Measurements from ENCODE around the gene MIX23. TPM values are rescaled to one million over a fixed set of nuclear protein-coding genes. Genes with fewer than 3 reads are reported as not detected.
A peak's percentile ranks its signal among the peaks of the same experiment; 100 is the strongest.

The MIX23 gene
- total RNA-seq, 1 donor from 2014 or later, result 46.6 TPM

DNA sequence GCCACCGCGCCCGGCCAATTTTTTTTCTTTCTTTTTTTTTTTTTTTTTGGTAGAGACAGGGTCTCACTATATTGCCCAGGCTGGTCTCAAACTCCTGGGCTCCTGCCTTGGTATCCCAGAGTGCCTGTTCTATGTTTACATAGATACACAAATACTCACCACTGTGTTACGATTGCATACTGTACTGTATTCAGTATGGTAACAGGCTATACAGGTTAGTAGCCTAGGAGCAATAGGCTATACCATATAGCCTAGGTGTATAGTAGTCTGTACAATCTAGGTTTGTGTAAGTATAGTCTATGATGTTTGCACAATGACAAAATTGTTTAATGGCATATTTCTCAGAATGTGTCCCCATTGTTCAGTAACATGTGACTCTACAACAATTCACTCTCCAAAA, 31.4 kb downstream of the MIX23 start:
- H3K4me3 Mint-ChIP-seq (ENCODE audit: unreplicated experiment), result no peak overlapping the region
- no peak overlapping the region for H3K4me3 ChIP-seq (ENCODE audit: insufficient read depth, low read depth, low read length)
- no peaks in the 10 kb centered on the region for H3K4me1 Mint-ChIP-seq (ENCODE audit: low read depth, unreplicated experiment)
- no peak overlapping the region for H3K27ac Mint-ChIP-seq (ENCODE audit: unreplicated experiment)
- H3K27me3 Mint-ChIP-seq (ENCODE audit: low read depth, unreplicated experiment), result no peaks in the 10 kb centered on the region
- H3K36me3 ChIP-seq (ENCODE audit: insufficient read depth, low read length), result no peaks in the 10 kb centered on the region
- DNase-seq (ENCODE audit: low read depth), result no peak
- TF ChIP-seq CTCF (IDR thresholded peaks at IDR 0.05; ENCODE audit: insufficient read depth, low read depth, low read length) (no peak), EZH2 (IDR thresholded peaks at IDR 0.05; ENCODE audit: insufficient read depth, low read length) (no peak)
- no peak overlapping the region for H3K27ac ChIP-seq (ENCODE audit: low read depth, low read length)
- FAIRE-seq, result no peak
- no peaks in the 10 kb centered on the region for H3K36me3 Mint-ChIP-seq (ENCODE audit: low read depth, unreplicated experiment)
- no peak overlapping the region for H2AFZ ChIP-seq (ENCODE audit: low read depth, low read length)
- H3K9me3 ChIP-seq (ENCODE audit: insufficient read depth, low read depth, low read length), result peaks cover 3% of the 10 kb centered on the region
- no peak overlapping the region for H3K4me2 ChIP-seq (ENCODE audit: low read length)
- no peaks in the 10 kb centered on the region for H3K27me3 ChIP-seq (ENCODE audit: insufficient read depth, low read length)
- H3K9ac ChIP-seq (ENCODE audit: low read length), result no peak overlapping the region
- H3K79me2 ChIP-seq (ENCODE audit: insufficient read depth, low read length), result no peaks in the 10 kb centered on the region
- H3K4me1 ChIP-seq (ENCODE audit: insufficient read depth, low read length), result no peaks in the 10 kb centered on the region
- H3K9me3 Mint-ChIP-seq (ENCODE audit: unreplicated experiment), result no peaks in the 10 kb centered on the region
- H4K20me1 ChIP-seq (ENCODE audit: insufficient read depth, low read length), result no peaks in the 10 kb centered on the region

GRCh38 chr3:122350814-122351418, 32.1 kb downstream of the MIX23 start:
- Histone ChIP-seq H3K4me2 (ENCODE audit: low read length) (peak overlapping the region; percentile 57), H3K9me3 (ENCODE audit: insufficient read depth, low read depth, low read length) (peaks cover 3% of the 10 kb centered on the region), H3K9ac (ENCODE audit: low read length) (no peak overlapping the region), H2AFZ (ENCODE audit: low read depth, low read length) (no peak overlapping the region), H3K4me1 (ENCODE audit: insufficient read depth, low read length) (no peaks in the 10 kb centered on the region), H3K4me3 (ENCODE audit: insufficient read depth, low read depth, low read length) (no peak overlapping the region), H4K20me1 (ENCODE audit: insufficient read depth, low read length) (no peaks in the 10 kb centered on the region), H3K27me3 (ENCODE audit: insufficient read depth, low read length) (no peaks in the 10 kb centered on the region), H3K27ac (ENCODE audit: low read depth, low read length) (no peak overlapping the region), H3K36me3 (ENCODE audit: insufficient read depth, low read length) (no peaks in the 10 kb centered on the region), H3K79me2 (ENCODE audit: insufficient read depth, low read length) (no peaks in the 10 kb centered on the region)
- H3K27ac Mint-ChIP-seq (ENCODE audit: unreplicated experiment), result no peak overlapping the region
- H3K9me3 Mint-ChIP-seq (ENCODE audit: unreplicated experiment), result no peaks in the 10 kb centered on the region
- H3K36me3 Mint-ChIP-seq (ENCODE audit: low read depth, unreplicated experiment), result no peaks in the 10 kb centered on the region
- H3K4me3 Mint-ChIP-seq (ENCODE audit: unreplicated experiment), result no peak overlapping the region
- no peaks in the 10 kb centered on the region for H3K4me1 Mint-ChIP-seq (ENCODE audit: low read depth, unreplicated experiment)
- DNase-seq (ENCODE audit: low read depth) (peak; percentile 58), FAIRE-seq (no peak)
- TF ChIP-seq EZH2 (IDR thresholded peaks at IDR 0.05; ENCODE audit: insufficient read depth, low read length) (no peak), CTCF (IDR thresholded peaks at IDR 0.05; ENCODE audit: insufficient read depth, low read depth, low read length) (no peak)
- H3K27me3 Mint-ChIP-seq (ENCODE audit: low read depth, unreplicated experiment), result no peaks in the 10 kb centered on the region

DNA sequence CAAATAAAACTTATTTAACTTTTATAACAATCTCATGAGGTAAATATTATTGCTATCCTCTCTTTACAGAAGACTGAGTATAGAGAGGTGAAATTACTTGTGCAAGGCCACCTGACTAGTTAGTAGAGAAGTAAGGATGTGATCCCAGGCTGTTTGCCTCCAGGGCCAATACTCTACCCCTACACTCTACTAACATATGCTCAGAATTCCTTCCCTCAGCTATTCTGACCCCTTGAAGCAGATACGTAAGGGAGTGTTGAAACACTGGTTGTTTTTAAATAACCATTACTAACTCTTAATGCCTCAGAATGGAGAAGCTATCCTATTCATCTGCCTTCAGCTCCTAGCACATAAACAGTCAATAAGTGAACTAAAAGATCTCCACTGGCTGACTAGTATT, 33.9 kb downstream of the MIX23 start:
- Histone ChIP-seq H3K4me3 (ENCODE audit: insufficient read depth, low read depth, low read length) (no peak overlapping the region), H3K27ac (ENCODE audit: low read depth, low read length) (no peak overlapping the region), H2AFZ (ENCODE audit: low read depth, low read length) (no peak overlapping the region), H3K4me2 (ENCODE audit: low read length) (no peak overlapping the region), H3K4me1 (ENCODE audit: insufficient read depth, low read length) (no peaks in the 10 kb centered on the region), H3K27me3 (ENCODE audit: insufficient read depth, low read length) (no peaks in the 10 kb centered on the region), H3K79me2 (ENCODE audit: insufficient read depth, low read length) (no peaks in the 10 kb centered on the region), H3K9me3 (ENCODE audit: insufficient read depth, low read depth, low read length) (peaks cover 3% of the 10 kb centered on the region), H4K20me1 (ENCODE audit: insufficient read depth, low read length) (no peaks in the 10 kb centered on the region), H3K9ac (ENCODE audit: low read length) (no peak overlapping the region), H3K36me3 (ENCODE audit: insufficient read depth, low read length) (no peaks in the 10 kb centered on the region)
- no peaks in the 10 kb centered on the region for H3K36me3 Mint-ChIP-seq (ENCODE audit: low read depth, unreplicated experiment)
- H3K9me3 Mint-ChIP-seq (ENCODE audit: unreplicated experiment), result no peaks in the 10 kb centered on the region
- FAIRE-seq (no peak), DNase-seq (ENCODE audit: low read depth) (no peak)
- H3K27me3 Mint-ChIP-seq (ENCODE audit: low read depth, unreplicated experiment), result no peaks in the 10 kb centered on the region
- no peak for TF ChIP-seq CTCF (IDR thresholded peaks at IDR 0.05; ENCODE audit: insufficient read depth, low read depth, low read length)
- TF ChIP-seq EZH2 (IDR thresholded peaks at IDR 0.05; ENCODE audit: insufficient read depth, low read length), result no peak
- no peak overlapping the region for H3K27ac Mint-ChIP-seq (ENCODE audit: unreplicated experiment)
- H3K4me3 Mint-ChIP-seq (ENCODE audit: unreplicated experiment), result no peak overlapping the region
- no peaks in the 10 kb centered on the region for H3K4me1 Mint-ChIP-seq (ENCODE audit: low read depth, unreplicated experiment)
